Inflammatory macrophage treated with lipopolysaccharide for 4 hours (primary cell): ENCODE results near the gene ARHGEF1.

Experiments
- DNase-seq: peaks from one replicate; pipeline ENCODE4 v3.0.0-alpha.2; 2020

ARHGEF1 gene

GRCh38 chr19:41920882-41921576, 38.0 kb downstream of the ARHGEF1 start:
- peak; percentile 23 for DNase-seq

- no peak for DNase-seq
Observed at GRCh38 chr19:41921577-41922576, 38.9 kb downstream of the ARHGEF1 start.

- DNase-seq, result no peak
Observed at GRCh38 chr19:41922585-41922984, 39.6 kb downstream of the ARHGEF1 start.

- DNase-seq, result no peak
Observed at GRCh38 chr19:41923045-41923788, 40.2 kb downstream of the ARHGEF1 start.

- DNase-seq, result no peak
Observed at GRCh38 chr19:41924151-41925145, 41.5 kb downstream of the ARHGEF1 start.

- no peak for DNase-seq
Observed at GRCh38 chr19:41925208-41926003, 42.4 kb downstream of the ARHGEF1 start.

- DNase-seq, result no peak
Observed at GRCh38 chr19:41926028-41926762, 43.2 kb downstream of the ARHGEF1 start.

GRCh38 chr19:41926763-41927496, 43.9 kb downstream of the ARHGEF1 start:
- DNase-seq, result no peak

- no peak for DNase-seq
Observed at GRCh38 chr19:41927497-41928192, 44.7 kb downstream of the ARHGEF1 start.

- DNase-seq, result no peak
Observed at GRCh38 chr19:41928221-41928683, 45.3 kb downstream of the ARHGEF1 start, which contains the start of gene ERFL. Gene ERFL, minus strand, starts transcription at chr19:41928449. Its CDS starts 15,530 bp downstream, at chr19:41912919.

GRCh38 chr19:41928754-41929535, 46.0 kb downstream of the ARHGEF1 start:
- no peak for DNase-seq

- DNase-seq, result no peak
Observed at GRCh38 chr19:41929536-41930071, 46.6 kb downstream of the ARHGEF1 start.

GRCh38 chr19:41930322-41930722, 47.3 kb downstream of the ARHGEF1 start:
- no peak for DNase-seq

GRCh38 chr19:41930926-41931592, 48.1 kb downstream of the ARHGEF1 start:
- no peak for DNase-seq

- DNase-seq, result no peak
Observed at GRCh38 chr19:41932259-41932719, 49.3 kb downstream of the ARHGEF1 start.

GRCh38 chr19:41932720-41933332, 49.8 kb downstream of the ARHGEF1 start:
- DNase-seq, result no peak
